HepG2 (cell line): ENCODE results near the gene CERS1. TPM values are rescaled to one million over a fixed set of nuclear protein-coding genes. Genes with fewer than 3 reads are reported as not detected.

Experiments used
- CBFB ChIP-seq: sonication (generic); formaldehyde crosslinking; IDR thresholded peaks from 2 replicates; pipeline ENCODE4 v1.4.0; 2020; ENCODE audit warnings: missing genetic modification reagents
- CENPX ChIP-seq: sonication (generic); formaldehyde crosslinking; IDR thresholded peaks from 2 replicates; pipeline ENCODE4 v1.9.0; 2021; ENCODE audit warnings: mild to moderate bottlenecking, missing genetic modification reagents, moderate library complexity
- FOXK1 ChIP-seq: sonication (generic); formaldehyde crosslinking; IDR thresholded peaks from 2 replicates; pipeline ENCODE4 v1.4.0; 2020; ENCODE audit warnings: low read depth, missing genetic modification reagents, borderline replicate concordance
- GLI4 ChIP-seq: sonication (generic); formaldehyde crosslinking; IDR thresholded peaks from 2 replicates; pipeline ENCODE4 v1.5.1; 2020; ENCODE audit warnings: missing genetic modification reagents, mild to moderate bottlenecking, moderate library complexity, borderline replicate concordance
- HES4 ChIP-seq: sonication (generic); formaldehyde crosslinking; IDR thresholded peaks from 2 replicates; pipeline ENCODE4 v1.9.0; 2021; ENCODE audit warnings: mild to moderate bottlenecking, missing genetic modification reagents, borderline replicate concordance
- IKZF5 ChIP-seq: IDR thresholded peaks from 2 replicates; pipeline ENCODE4 v1.6.1; 2018; ENCODE audit warnings: missing genetic modification reagents, mild to moderate bottlenecking, missing compliant biosample characterization
- KLF12 ChIP-seq: sonication (generic); formaldehyde crosslinking; IDR thresholded peaks from 2 replicates; pipeline ENCODE4 v1.4.0; 2020; ENCODE audit warnings: missing genetic modification reagents, borderline replicate concordance
- NFIC ChIP-seq: IDR thresholded peaks from 2 replicates; pipeline ENCODE4 v1.6.1; 2012; ENCODE audit warnings: mild to moderate bottlenecking, low read length, inconsistent platforms
- NFKB2 ChIP-seq: sonication (generic); formaldehyde crosslinking; IDR thresholded peaks from 2 replicates; pipeline ENCODE4 v1.4.0; 2020; ENCODE audit warnings: missing genetic modification reagents, borderline replicate concordance
- SP2 ChIP-seq: sonication (generic); formaldehyde crosslinking; IDR thresholded peaks from 2 replicates; pipeline ENCODE4 v1.5.1; 2020; ENCODE audit warnings: mild to moderate bottlenecking, missing genetic modification reagents
- TRIM24 ChIP-seq: sonication (generic); formaldehyde crosslinking; IDR thresholded peaks from 2 replicates; pipeline ENCODE4 v1.8.0; 2022; ENCODE audit warnings: mild to moderate bottlenecking, missing genetic modification reagents
- ZKSCAN1 ChIP-seq: fragments of 150-350 bp; IDR thresholded peaks from 2 replicates; pipeline ENCODE4 v1.6.1; 2014; ENCODE audit warnings: low read length
- ZNF354B ChIP-seq: sonication (generic); formaldehyde crosslinking; IDR thresholded peaks from 2 replicates; pipeline ENCODE4 v1.8.0; 2022; ENCODE audit warnings: mild to moderate bottlenecking, missing genetic modification reagents
- ZNF672 ChIP-seq: sonication (generic); formaldehyde crosslinking; IDR thresholded peaks from 2 replicates; pipeline ENCODE4 v1.8.1; 2022; ENCODE audit warnings: missing genetic modification reagents
- ZNF709 ChIP-seq: sonication (generic); formaldehyde crosslinking; IDR thresholded peaks from 2 replicates; pipeline ENCODE4 v1.5.0; 2020; ENCODE audit warnings: mild to moderate bottlenecking, missing genetic modification reagents
- ZNF747 ChIP-seq: sonication (generic); formaldehyde crosslinking; IDR thresholded peaks from 2 replicates; pipeline ENCODE4 v1.8.1; 2023; ENCODE audit warnings: missing genetic modification reagents, mild to moderate bottlenecking, borderline replicate concordance
- polyA plus RNA-seq, 8 experiments: library from polyadenylated mRNA; depleted of rRNA in 3 of 8; stranded (reverse) in 7 of 8; unstranded in 1 of 8; fragments of >200 nt; fragmentation: Illumina TruSeq in 4 of 8; extraction: Trizol in 4 of 8; gene quantifications; 2 replicates each; pipeline versions ENCODE4 v1.2.1 to v1.2.3, GENCODE V29; 2011 to 2016; ENCODE audit warnings: low read depth in 4 of 8, missing spikeins in 1 of 8, mixed read lengths in 1 of 8; ENCODE audit not compliant: insufficient read depth in 1 of 8
- total RNA-seq, 5 experiments: library from RNA; depleted of rRNA; stranded (reverse); fragments of >200 nt; fragmentation: Illumina TruSeq; extraction: Trizol; gene quantifications; 2 replicates each; pipeline ENCODE4 v1.2.3, GENCODE V29; 2016; ENCODE audit warnings: low read depth in 1 of 5
- TF ChIP-seq, protein P1 (sequence below): IDR thresholded peaks from 2 replicates; pipeline ENCODE4 v1.6.1; 2012; ENCODE audit warnings: low read depth, low read length, improper control_type of control experiment
- TF ChIP-seq, protein P2 (sequence below): sonication (generic); formaldehyde crosslinking; IDR thresholded peaks from 2 replicates; pipeline ENCODE4 v1.4.0; 2020; ENCODE audit warnings: missing genetic modification reagents
- TF ChIP-seq, protein P3 (sequence below): sonication (generic); formaldehyde crosslinking; IDR thresholded peaks from 2 replicates; pipeline ENCODE4 v1.5.0; 2020; ENCODE audit warnings: mild to moderate bottlenecking, missing genetic modification reagents, borderline replicate concordance
- TF ChIP-seq, protein P4 (sequence below): sonication (generic); formaldehyde crosslinking; IDR thresholded peaks from 2 replicates; pipeline ENCODE4 v1.4.0; 2020; ENCODE audit warnings: mild to moderate bottlenecking, low read depth, missing genetic modification reagents

The CERS1 gene
- total and polyA plus RNA-seq, 2 of the 13 experiments (the other 11 are each of a cell fraction or from before 2014, with no cell fraction given), result 4.6 to 9.8 TPM

DNA sequence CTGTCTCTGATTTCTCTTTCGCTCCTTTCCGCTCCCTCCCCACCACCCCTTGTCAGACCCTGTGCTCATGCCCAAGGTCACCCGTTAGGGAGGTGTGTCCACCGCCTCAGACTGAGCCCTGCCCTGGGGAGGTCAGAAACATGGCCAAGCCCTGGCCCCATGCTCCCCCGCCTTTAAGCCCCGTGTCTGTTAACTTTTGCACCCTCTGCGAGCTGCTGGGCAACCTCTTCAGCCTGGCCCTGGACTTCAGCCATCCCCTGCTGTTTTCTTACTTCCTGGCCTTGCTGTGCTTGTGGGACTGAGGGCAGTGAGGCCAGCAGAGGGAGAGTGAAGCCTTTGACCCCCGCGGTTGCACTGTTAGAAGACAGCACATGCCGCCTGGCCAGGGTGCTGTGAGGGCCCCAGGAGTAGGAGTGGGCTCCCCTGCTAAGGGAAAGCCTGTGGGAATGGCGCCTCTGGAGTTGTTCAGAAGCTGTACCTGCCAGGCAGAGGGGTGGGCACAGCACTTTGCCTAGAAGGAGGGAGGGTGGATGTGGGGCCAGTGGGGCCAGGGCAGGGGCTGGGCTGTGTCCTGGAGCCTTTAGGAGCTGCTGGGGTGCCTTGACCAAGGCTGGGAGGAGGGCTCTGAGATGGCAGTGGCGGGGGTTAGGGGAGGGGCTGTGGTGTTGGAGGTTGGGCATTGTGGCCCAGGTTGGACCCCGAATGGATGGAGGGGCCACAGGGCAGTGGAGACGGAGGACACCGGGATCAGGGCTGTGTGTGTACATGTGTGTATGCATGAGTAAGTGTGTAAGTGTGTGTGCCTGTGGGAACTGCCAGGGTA is 56.3 kb downstream of the CERS1 start (continued):
- TF ChIP-seq IKZF5 (CRISPR knock-in tag), result peak; percentile 91
- no peak for TF ChIP-seq CENPX
- no peak for TF ChIP-seq ZNF354B (CRISPR knock-in tag)
- TF ChIP-seq ZKSCAN1, result 0 out of 2 replicates have a peak, but pooled peaks have one; percentile 26
- TF ChIP-seq NFKB2, result peak; percentile 31; the same call in 1 of the 2 replicates
- no peak for TF ChIP-seq SP2
- no peak for TF ChIP-seq TRIM24 (CRISPR knock-in tag)
- TF ChIP-seq ZNF747 (CRISPR knock-in tag), result peak; percentile 77; the same call in 1 of the 2 replicates
- peak; percentile 70; the same call in 1 of the 2 replicates for TF ChIP-seq FOXK1
- TF ChIP-seq CBFB (CRISPR knock-in tag), result peak; percentile 90; the same call in 1 of the 2 replicates
- TF ChIP-seq KLF12 (CRISPR knock-in tag), result no peak
- TF ChIP-seq, protein P1, sequence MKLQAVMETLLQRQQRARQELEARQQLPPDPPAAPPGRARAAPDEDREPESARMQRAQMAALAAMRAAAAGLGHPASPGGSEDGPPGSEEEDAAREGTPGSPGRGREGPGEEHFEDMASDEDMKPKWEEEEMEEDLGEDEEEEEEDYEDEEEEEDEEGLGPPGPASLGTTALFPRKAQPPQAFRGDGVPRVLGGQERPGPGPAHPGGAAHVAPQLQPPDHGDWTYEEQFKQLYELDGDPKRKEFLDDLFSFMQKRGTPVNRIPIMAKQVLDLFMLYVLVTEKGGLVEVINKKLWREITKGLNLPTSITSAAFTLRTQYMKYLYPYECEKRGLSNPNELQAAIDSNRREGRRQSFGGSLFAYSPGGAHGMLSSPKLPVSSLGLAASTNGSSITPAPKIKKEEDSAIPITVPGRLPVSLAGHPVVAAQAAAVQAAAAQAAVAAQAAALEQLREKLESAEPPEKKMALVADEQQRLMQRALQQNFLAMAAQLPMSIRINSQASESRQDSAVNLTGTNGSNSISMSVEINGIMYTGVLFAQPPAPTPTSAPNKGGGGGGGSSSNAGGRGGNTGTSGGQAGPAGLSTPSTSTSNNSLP, result no peak
- peak; percentile 80; the same call in 1 of the 2 replicates for TF ChIP-seq ZNF709 (CRISPR knock-in tag)
- TF ChIP-seq NFIC, result no peak
- TF ChIP-seq, protein P2, sequence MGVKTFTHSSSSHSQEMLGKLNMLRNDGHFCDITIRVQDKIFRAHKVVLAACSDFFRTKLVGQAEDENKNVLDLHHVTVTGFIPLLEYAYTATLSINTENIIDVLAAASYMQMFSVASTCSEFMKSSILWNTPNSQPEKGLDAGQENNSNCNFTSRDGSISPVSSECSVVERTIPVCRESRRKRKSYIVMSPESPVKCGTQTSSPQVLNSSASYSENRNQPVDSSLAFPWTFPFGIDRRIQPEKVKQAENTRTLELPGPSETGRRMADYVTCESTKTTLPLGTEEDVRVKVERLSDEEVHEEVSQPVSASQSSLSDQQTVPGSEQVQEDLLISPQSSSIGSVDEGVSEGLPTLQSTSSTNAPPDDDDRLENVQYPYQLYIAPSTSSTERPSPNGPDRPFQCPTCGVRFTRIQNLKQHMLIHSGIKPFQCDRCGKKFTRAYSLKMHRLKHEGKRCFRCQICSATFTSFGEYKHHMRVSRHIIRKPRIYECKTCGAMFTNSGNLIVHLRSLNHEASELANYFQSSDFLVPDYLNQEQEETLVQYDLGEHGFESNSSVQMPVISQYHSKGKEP (CRISPR knock-in tag), result no peak
- no peak for TF ChIP-seq HES4 (CRISPR knock-in tag)
- TF ChIP-seq ZNF672 (CRISPR knock-in tag), result no peak
- TF ChIP-seq GLI4 (CRISPR knock-in tag), result no peak
- TF ChIP-seq, protein P3, sequence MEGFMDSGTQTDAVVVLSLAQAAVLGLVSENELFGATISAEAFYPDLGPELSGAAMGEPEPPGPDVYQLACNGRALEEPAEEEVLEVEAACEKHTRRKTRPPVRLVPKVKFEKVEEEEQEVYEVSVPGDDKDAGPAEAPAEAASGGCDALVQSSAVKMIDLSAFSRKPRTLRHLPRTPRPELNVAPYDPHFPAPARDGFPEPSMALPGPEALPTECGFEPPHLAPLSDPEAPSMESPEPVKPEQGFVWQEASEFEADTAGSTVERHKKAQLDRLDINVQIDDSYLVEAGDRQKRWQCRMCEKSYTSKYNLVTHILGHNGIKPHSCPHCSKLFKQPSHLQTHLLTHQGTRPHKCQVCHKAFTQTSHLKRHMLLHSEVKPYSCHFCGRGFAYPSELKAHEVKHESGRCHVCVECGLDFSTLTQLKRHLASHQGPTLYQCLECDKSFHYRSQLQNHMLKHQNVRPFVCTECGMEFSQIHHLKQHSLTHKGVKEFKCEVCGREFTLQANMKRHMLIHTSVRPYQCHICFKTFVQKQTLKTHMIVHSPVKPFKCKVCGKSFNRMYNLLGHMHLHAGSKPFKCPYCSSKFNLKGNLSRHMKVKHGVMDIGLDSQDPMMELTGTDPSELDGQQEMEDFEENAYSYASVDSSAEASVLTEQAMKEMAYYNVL (CRISPR knock-in tag), result peak; percentile 76
- TF ChIP-seq, protein P4, sequence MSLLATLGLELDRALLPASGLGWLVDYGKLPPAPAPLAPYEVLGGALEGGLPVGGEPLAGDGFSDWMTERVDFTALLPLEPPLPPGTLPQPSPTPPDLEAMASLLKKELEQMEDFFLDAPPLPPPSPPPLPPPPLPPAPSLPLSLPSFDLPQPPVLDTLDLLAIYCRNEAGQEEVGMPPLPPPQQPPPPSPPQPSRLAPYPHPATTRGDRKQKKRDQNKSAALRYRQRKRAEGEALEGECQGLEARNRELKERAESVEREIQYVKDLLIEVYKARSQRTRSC (CRISPR knock-in tag), result no peak
